Panc1 (cell line): ENCODE data around the gene ARL5A.

Experiments
- POLR2AphosphoS5 ChIP-seq: IDR thresholded peaks from 2 replicates; pipeline ENCODE4 v1.6.1; 2012; ENCODE audit warnings: mild to moderate bottlenecking, low read depth, low read length, moderate library complexity
- SIN3A ChIP-seq: IDR thresholded peaks from 2 replicates; pipeline ENCODE4 v1.6.1; 2012; ENCODE audit warnings: low read depth, mild to moderate bottlenecking, low read length, moderate library complexity, borderline replicate concordance; ENCODE audit not compliant: insufficient read depth
- TCF7L2 ChIP-seq: IDR thresholded peaks from 2 replicates; pipeline ENCODE4 v1.6.1; 2011; ENCODE audit warnings: mild to moderate bottlenecking, low read depth, low read length, inconsistent platforms
- TF ChIP-seq, protein P1 (sequence below): fragments of 450-650 bp; IDR thresholded peaks from 2 replicates; pipeline ENCODE4 v1.5.1; 2017; ENCODE audit warnings: mild to moderate bottlenecking
- TF ChIP-seq, protein P2 (sequence below), 2 experiments: IDR thresholded peaks; 2 replicates each; pipeline ENCODE4 v1.6.1; 2011 to 2012; ENCODE audit warnings: low read depth in 2 of 2, control low read depth in 1 of 2, low read length in 1 of 2, mild to moderate bottlenecking in 1 of 2, moderate library complexity in 1 of 2; ENCODE audit not compliant: insufficient read depth in 1 of 2

DNA sequence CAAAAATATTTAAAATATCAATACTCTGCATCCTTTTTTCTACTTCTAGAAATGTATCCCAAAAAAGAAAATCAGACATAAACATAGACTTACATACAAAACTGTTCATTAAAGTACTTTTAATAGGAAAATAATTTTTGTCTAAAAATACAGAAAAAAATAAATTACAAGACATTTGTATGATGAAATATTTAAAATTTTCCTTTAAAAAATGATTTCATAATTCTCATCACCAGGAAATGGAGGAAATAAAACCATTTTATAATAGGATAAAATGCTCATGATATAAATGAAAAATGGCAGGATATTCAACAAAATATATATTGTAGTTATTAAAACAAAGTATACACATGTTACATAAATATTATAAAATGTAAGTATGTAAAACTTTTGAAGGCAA lies 24.4 kb downstream of the ARL5A start:
- TF ChIP-seq, protein P1, sequence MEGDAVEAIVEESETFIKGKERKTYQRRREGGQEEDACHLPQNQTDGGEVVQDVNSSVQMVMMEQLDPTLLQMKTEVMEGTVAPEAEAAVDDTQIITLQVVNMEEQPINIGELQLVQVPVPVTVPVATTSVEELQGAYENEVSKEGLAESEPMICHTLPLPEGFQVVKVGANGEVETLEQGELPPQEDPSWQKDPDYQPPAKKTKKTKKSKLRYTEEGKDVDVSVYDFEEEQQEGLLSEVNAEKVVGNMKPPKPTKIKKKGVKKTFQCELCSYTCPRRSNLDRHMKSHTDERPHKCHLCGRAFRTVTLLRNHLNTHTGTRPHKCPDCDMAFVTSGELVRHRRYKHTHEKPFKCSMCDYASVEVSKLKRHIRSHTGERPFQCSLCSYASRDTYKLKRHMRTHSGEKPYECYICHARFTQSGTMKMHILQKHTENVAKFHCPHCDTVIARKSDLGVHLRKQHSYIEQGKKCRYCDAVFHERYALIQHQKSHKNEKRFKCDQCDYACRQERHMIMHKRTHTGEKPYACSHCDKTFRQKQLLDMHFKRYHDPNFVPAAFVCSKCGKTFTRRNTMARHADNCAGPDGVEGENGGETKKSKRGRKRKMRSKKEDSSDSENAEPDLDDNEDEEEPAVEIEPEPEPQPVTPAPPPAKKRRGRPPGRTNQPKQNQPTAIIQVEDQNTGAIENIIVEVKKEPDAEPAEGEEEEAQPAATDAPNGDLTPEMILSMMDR = no peak
- TF ChIP-seq POLR2AphosphoS5 (no peak), TCF7L2 (no peak), SIN3A (no peak)
- TF ChIP-seq, protein P2, sequence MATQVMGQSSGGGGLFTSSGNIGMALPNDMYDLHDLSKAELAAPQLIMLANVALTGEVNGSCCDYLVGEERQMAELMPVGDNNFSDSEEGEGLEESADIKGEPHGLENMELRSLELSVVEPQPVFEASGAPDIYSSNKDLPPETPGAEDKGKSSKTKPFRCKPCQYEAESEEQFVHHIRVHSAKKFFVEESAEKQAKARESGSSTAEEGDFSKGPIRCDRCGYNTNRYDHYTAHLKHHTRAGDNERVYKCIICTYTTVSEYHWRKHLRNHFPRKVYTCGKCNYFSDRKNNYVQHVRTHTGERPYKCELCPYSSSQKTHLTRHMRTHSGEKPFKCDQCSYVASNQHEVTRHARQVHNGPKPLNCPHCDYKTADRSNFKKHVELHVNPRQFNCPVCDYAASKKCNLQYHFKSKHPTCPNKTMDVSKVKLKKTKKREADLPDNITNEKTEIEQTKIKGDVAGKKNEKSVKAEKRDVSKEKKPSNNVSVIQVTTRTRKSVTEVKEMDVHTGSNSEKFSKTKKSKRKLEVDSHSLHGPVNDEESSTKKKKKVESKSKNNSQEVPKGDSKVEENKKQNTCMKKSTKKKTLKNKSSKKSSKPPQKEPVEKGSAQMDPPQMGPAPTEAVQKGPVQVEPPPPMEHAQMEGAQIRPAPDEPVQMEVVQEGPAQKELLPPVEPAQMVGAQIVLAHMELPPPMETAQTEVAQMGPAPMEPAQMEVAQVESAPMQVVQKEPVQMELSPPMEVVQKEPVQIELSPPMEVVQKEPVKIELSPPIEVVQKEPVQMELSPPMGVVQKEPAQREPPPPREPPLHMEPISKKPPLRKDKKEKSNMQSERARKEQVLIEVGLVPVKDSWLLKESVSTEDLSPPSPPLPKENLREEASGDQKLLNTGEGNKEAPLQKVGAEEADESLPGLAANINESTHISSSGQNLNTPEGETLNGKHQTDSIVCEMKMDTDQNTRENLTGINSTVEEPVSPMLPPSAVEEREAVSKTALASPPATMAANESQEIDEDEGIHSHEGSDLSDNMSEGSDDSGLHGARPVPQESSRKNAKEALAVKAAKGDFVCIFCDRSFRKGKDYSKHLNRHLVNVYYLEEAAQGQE (IDR thresholded peaks at IDR 0.05; ENCODE audit: insufficient read depth in 1 of 2, low read depth in 2 of 2, low read length in 1 of 2) = no peak
